ENCODE data around the gene TFR2.
A peak's percentile ranks its signal among the peaks of the same experiment; 100 is the strongest.
"Not testable (repeated sequence)": the region's sequence is repeated elsewhere in the genome, so short reads cannot be mapped to it uniquely, and the experiment has no call there.

The TFR2 gene

DNA sequence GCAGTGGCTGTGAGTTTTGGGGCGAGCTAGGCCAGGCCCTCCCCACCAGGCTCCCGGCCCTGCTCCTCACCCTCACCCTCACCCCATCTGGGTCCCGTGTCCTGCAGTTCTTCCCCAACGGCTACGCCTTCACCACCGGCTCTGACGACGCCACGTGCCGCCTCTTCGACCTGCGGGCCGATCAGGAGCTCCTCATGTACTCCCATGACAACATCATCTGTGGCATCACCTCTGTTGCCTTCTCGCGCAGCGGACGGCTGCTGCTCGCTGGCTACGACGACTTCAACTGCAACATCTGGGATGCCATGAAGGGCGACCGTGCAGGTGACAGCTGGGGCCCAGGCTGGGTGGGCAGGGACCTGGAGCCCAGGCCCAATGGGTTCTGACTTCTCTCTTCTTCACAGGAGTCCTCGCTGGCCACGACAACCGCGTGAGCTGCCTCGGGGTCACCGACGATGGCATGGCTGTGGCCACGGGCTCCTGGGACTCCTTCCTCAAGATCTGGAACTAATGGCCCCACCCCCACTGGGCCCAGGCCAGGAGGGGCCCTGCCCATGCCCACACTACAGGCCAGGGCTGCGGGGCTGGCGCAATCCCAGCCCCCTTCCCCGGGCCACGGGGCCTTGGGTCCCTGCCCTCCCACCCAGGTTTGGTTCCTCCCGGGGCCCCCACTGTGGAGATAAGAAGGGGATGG, 37.1 kb upstream of the TFR2 start:
- no peak for DNase-seq (ENCODE audit: low spot score)

DNA sequence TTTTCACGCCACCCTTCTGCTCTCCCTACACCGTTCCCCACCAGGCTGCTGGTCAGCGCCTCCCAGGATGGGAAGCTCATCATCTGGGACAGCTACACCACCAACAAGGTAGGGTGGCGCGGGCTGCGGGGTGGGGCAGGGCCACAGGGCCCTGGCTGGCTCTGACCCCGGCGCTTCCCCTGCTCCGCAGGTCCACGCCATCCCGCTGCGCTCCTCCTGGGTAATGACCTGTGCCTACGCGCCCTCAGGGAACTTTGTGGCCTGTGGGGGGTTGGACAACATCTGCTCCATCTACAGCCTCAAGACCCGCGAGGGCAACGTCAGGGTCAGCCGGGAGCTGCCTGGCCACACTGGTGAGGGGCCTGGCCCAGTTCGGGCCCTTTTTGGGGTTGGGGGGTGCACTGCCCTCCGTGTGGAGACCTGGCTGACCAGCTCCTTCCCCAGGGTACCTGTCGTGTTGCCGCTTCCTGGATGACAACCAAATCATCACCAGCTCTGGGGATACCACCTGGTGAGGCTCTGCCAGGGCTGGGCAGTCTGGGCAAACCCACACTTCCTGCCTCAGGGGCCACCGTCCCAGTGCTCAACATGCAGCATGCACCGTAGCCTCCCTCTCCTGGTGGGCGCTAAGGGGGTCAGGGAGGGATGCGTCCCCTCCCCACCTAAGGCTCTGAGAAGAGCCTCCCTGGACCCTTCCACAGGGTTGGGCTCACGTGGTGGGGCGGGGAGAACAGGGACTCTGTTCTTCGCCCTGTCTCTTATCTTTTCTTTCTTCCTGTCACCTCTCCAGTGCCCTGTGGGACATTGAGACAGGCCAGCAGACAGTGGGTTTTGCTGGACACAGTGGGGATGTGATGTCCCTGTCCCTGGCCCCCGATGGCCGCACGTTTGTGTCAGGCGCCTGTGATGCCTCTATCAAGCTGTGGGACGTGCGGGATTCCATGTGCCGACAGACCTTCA, 36.2 kb upstream of the TFR2 start:
- no peak for DNase-seq (ENCODE audit: low spot score)

DNA sequence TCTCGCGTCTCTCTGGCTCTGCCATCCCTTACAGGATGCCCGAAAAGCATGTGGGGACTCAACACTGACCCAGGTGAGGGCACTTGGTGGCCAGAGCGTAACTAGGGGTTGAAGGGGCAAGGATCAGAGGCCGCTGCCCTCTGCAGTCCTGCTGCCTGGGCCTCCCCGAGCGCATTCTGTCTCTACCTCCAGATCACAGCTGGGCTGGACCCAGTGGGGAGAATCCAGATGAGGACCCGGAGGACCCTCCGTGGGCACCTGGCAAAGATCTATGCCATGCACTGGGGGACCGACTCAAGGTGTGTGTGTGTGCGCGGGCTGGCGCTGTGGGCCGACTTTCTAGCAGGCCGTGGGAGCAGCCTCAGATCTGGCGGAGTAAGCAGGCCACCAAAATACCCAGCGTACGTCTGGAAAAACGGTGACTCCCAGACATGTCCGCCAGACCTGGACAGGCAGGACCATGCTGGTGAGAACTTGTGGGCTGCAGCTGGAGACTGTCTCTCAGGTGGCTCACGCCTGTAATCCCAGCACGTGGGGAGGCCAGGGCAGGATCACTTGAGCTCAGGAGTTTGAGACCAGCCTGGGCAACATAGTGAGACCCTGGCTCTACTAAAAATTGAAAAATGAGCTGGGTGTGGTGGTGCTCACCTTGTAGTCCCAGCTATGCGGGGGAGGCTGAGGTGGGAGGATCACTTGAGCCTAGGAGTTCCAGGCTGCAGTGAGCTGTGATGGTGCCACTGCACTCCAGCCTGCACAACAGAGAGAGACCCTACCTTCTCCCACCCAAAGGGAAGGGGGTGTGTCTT, 35.4 kb upstream of the TFR2 start:
- no peak for DNase-seq (ENCODE audit: low spot score)

DNA sequence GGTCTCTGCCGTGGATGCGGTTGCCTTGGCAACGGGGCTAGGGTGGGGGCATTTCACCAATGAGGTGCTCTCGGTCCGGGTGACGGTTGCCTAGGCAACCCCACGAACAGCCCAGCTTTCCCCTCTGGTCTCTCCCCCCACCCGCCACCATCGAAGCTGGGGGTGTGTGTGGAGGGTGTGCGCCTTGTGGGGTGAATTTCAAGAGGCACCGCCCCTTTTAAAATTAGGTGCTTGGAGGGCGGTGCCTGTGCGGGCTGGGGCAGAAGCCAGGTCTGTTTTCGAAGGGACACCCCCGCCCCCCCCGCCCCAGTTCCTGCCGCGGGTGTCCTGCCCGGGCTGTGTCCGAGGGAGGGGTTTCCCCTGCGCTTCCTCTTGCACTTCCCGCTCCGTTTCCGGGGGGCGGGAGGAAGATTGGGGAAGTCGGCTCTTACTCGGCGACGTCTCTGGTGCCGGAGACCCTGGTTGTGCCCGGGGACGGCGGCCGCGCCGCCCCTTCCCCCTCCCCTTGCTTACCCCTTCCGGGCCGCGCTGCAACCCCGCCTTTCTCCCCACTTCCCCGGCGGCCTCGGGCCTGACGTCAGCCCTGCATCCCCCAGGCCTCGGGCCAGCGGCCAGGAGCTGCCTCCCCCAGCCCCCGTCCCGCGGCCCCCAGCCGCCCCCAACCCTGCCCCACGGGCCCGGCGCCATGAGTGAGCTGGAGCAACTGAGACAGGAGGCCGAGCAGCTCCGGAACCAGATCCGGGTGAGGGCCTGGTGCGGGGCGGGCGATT, 34.4 kb upstream of the TFR2 start:
- no peak for DNase-seq (ENCODE audit: low spot score)

DNA sequence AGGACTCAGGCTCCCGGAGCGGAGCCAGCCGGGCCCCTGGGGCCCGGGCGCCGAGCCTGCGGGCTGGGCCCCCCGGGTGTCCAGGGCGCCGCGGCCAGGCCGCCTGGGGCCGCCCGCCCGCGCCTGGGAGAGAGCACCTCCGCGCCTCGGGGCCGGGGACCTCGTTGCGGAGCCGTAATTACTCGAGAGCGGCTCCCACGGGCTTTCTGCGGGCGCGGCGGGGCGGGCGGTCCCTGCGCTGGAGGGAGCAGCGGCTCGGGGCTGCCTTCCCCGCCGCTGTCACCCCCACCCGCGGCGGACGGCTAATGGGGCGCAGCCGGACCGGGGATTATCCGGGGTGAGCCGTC, 33.7 kb upstream of the TFR2 start:
- DNase-seq (ENCODE audit: low spot score) = no peak

DNA sequence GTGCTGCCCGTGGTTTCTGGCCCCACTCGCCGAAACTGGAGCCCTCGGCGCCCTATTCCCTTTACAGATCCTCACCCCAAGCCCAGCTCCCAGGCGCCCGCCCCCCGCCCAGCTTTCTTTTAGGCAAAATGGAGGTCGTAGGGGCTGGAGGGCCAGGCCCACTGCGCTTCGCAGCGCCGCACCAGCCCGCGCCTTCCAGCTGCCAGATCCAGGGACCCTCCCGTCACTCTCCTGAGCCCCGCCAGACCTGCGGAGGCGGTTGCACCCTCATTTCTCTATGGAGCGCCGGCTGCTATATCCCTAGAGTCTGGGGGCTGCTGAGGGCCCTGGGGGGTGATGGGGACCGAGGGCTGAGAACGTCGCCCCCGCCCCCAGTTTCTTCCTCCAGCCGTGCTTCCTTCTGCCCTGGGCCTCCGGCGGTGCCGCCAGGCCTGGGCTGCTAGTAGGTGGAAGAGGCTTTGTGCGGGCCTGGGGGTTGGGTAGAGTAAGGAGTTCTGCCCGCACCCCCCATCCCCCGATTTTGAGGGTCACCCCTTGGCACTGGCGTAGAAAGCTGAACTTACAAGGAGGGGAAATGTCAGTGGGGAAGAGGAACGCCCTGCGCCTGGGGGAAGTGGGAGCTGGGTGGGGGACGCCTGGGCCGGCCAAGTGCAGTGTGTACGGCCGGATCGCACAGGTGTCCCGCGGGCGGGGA, 33.2 kb upstream of the TFR2 start:
- DNase-seq (ENCODE audit: low spot score) = no peak

DNA sequence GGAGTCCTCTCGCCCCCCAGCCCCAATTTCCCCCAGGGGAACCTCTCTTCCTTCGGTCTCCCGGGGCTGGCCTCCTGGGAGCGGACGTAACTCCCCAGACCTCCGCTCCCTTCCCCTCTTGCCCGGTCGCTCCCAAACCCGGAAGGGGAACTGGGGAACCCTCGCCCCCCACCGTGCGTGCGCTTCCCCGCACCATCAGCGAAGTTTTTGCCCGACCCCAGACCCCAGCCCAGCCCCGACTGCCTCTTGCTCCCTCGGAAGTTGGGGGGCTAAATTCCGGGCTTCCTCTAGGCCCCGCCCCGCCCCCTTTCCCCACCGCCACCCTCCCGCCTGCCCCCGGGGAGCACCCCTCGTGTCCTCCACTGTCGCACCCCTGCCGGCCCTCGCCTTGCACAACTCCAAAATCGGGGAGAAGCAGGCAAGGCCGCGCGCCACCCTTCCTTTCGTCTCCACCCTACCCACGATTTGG, 32.6 kb upstream of the TFR2 start:
- DNase-seq (ENCODE audit: low spot score) = no peak

DNA sequence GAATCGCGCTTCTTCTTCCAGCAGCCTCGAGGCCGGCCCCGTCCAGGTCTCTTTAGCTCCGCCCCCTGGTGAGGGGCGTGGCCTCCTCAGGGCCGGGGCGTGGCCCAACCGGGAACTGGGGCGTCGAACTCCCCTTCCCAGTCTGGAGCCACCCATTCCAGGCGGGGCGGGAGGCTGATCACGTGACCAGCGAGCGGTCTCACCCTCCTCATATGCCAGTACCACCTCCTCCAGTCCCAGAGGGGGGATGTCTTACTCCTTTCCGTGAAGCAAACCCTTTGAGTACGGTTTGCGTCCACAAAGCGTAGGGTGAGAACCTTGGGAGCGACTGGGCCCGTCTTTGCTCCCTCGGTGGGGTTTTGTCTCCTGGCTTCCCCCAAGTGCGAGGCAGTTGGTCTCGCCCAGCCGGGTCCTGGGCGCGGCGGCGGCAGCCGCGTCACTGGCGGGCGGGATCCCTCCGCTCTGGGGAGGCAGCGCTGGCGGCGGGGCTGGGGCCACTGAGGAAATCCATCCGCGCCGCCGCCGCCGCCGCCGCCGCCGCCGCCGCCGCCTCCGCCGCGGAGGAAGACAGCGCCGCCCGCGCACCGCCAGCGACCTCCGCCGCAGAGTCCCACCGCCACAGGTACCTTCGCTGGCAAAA, 32.1 kb upstream of the TFR2 start, which contains the start of gene GNB2:
Gene GNB2, plus strand, starts transcription at position 439 of the 640 bp plus-strand sequence. CDS start 2,526 bp downstream, outside the sequence.
- DNase-seq (ENCODE audit: low spot score) = peak; percentile 98

DNA sequence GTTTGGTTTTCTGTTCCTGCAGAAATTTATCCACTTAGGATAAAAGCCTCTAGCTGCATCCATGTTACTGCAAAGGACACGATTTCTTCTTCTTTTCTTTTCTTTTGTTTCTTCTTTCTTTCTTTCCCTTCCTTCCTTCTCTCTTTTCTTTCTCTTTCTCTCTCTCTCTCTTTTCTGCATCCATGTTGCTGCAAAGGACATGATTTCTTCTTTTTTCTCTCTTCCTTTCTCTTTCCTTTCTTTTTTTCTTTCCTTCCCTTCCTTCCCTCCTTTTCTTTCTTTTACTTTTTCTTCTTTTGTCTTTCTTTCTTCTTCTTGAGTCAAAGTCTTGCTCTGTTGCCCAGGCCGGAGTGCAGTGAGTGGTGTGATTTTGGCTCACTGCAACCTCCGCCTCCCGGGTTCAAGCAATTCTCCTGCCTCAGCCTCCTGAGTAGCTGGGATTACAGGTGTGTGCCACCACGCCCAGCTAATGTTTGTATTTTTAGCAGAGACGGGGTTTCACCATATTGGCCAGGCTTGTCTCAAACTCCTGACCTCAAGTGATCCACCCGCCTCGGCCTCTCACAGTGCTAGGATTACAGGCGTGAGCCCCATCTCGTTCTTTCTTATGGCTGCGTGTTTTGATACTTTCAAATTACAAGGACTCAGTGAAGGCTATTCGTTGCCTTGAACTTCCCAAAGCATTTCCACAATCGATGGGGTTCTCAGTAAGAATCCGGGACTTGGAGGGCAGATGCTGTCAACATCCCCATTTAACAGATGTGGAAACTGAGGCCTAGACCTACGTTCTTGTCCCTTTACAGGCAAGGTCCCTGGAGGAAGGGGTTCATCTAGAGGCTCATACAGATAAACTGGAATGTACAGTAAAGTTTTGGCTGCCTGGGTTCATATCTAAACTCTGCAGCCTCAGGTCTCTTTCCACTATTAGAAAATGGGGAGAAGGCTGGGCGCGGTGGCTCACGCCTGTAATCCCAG, 30.3 kb upstream of the TFR2 start:
- DNase-seq (ENCODE audit: low spot score) = no peak

DNA sequence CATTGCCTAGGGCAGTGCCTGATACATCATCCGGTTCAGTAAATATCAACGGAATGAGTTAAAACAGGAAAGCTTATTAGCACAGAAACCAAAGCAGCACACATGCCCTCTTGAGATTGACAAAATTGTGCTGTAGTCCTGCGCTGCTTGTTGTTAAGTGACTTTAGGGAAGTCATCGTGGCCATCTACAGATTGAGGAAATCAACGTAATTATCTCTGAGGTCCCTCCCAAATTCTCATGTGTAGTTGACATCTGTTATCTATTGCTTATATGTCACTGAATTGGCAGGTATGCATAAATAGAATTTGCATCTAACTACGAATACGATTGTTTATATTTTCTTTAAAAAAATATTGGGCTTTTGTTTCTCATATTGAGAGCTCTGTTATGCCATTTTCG, 28.7 kb upstream of the TFR2 start:
- no peak for DNase-seq (ENCODE audit: low spot score)

DNA sequence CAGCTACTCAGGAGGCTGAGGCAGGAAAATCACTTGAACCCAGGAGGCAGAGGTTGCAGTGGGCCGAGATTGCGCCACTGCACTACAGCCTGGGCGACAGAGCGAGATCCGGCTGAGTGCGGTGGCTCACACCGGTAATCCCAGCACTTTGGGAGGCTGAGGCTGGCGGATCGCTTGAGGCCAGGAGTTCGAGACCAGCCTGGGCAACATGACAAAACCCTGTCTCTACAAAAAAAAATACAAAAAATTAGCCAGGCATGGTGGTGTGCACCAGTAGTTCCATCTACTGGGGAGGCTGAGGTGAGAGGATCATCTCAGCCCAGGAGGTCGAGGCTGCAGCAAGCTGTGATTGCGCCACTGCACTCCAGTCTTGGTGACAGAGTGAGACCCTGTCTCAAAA, 27.8 kb upstream of the TFR2 start:
- not testable (repeated sequence) for DNase-seq (ENCODE audit: low spot score)

DNA sequence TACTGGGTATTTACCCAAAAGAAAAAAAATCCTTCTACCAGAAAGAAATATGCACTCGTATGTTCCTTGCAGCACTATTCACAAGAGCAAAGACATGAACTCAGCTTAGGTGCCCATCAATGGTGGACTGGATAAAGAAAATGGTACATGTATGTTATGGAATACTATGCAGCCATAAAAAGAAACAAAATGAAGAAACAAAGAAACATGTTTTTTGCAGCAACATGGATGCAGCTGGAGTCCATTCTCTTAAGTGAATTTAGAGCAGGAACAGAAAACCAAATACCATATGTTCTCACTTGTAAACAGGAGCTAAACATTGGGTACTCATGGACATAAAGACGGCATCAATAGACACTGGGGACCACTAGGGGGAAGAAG, 26.7 kb upstream of the TFR2 start:
- no peak for DNase-seq (ENCODE audit: low spot score)

DNA sequence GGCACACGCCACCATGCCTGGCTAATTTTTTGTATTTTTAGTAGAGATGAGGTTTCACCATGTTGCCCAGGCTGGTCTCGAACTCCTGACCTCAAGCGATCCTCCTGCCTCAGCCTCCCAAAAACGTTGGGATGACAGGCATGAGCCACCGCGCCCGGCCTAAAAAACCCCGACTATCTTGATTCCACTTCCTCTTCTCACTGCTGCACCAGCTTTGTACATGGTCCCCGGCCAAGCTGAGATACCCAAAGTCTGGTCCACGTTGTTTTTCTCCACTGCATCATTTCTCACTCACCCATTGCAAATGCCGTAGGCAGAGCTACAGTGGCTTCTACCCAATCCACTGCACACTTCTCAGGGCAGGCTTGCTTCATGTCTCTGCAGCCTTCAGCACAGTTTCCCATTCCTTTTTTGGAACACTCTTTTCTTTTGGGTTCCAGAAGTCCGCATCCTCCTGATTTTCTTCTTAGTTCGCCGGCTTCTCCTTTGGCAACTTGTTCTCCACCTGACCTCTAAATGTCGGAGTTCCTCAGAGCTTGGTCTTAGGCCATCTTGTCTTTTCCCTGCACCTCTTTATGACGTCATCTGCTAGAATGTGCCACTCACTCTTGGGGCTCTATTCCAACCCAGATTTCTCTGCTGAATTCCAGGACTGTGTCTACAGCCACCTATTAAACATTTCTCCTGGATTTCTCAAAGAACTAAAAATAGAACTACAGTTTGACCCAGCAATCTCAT, 26.1 kb upstream of the TFR2 start:
- no peak for DNase-seq (ENCODE audit: low spot score)

DNA sequence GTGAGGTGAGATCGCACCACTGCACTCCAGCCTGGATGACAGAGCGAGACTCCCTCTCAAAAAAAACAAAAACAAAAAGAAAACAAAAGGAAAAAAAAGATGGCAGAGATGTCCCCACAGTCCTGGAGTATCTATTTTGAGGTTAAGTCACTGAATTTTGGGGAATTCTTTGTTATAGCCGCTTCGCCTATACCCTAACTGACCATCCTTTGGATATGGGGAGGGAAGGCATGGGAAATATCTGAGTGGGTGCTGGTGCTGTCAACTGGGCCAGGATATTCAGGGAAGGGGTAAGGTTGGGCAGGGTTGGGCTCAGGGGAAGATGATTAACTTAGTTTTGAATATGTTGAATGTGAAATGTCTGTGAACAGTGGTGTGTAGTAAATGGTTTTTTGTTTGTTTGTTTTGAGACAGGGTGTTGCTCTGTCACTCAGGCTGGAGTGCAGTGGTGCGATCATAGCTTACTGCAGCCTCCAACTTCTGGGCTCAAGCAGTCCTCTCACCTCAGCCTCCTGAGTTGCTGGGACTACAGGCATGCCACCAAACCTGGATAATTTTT, 23.9 kb upstream of the TFR2 start:
- no peak for DNase-seq (ENCODE audit: low spot score)

DNA sequence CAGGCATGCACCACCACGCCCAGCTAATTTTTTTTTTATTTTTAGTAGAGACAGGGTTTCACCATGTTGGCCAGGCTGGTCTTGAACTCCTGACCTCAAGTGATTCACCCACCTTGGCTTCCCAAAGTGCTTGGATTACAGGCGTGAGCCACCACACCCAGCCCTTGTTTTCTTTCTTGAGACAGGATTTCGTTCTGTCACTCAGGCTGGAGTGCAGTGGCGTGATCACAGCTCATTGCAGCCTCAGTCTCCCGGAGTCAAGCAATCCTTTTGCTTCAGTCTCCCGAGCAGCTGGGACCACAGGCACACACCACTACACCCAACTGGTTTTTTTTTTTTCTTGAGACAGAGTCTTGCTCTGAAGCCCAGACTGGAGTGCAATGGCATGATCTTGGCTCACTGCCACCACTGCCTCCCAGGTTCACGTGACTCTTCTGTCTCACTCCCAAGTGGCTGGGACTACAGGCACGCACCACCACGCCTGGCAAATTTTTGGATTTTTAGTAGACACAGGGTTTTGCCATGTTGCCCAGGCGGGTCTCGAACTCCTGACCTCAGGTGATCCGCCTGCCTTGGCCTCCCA, 20.9 kb upstream of the TFR2 start:
- not testable (repeated sequence) for DNase-seq (ENCODE audit: low spot score)

DNA sequence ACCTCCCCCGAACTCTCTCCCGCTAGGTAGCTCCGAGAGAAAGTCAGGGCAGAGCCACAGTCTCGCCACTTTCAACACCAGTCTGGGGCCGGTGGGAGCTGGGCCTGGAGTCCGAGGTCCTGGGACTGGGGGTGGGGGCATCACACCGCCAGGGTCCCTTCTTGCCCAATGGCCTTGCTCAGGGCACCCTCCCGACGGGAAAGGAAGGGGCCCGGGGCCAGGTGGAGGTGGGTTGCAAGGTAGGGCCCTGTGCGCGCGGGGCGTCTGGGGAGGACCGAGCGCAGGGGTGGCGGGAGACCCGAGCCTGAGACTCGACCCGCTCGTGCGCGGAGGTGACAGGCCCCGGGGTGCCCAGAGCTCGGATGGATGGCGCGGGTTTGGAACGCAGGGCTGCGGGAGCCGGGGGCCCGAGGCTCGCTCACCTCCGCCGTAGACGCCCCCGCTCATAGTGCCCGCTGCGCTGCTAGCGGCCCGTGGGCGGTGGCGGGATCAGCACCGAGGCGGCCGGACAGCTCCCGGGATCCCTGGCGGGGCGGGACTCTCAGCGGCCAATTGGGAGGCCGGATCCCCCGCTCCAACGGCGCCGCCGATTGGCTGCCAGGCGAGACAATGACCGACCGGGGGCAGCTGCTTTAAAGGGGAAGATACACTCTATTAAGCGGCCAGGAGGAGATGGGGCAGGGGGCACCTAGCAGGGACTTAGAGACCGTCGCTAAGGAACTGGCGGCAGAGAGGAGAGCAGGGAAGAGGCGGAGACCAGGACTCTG, 14.7 kb upstream of the TFR2 start, which contains the start of gene ACTL6B:
Gene ACTL6B, minus strand, starts transcription at position 541 of the 767 bp plus-strand sequence. Its CDS starts 94 bp downstream, at position 447.
- DNase-seq (ENCODE audit: low spot score) = peak; percentile 89
